Inferior parietal cortex (tissue), 1 donor: ENCODE measurements around the gene IFI44.
A peak's percentile ranks its signal among the peaks of the same experiment; 100 is the strongest.

Experiments used
- DNase-seq: peaks from one replicate; pipeline ENCODE4 v3.0.0-alpha.2; 2016; ENCODE audit errors: extremely low spot score

The IFI44 gene

GRCh38 chr1:78649628-78650027, at the start of gene IFI44:
Gene IFI44 (plus strand): TSS chr1:78649831. CDS start chr1:78650196, 365 bp downstream.
- DNase-seq, result peak; percentile 63

- DNase-seq, result no peak
Observed at GRCh38 chr1:78601068-78601467, 48.6 kb upstream of the IFI44 start.

GRCh38 chr1:78603206-78603605, 46.4 kb upstream of the IFI44 start:
- no peak for DNase-seq

GRCh38 chr1:78604643-78605042, 45.0 kb upstream of the IFI44 start:
- no peak for DNase-seq

GRCh38 chr1:78606274-78606673, 43.4 kb upstream of the IFI44 start:
- no peak for DNase-seq

GRCh38 chr1:78607334-78607927, 42.2 kb upstream of the IFI44 start:
- DNase-seq, result peak; percentile 52

GRCh38 chr1:78607944-78608343, 41.7 kb upstream of the IFI44 start:
- DNase-seq, result no peak

GRCh38 chr1:78617615-78618026, 32.0 kb upstream of the IFI44 start:
- DNase-seq, result peak; percentile 93

GRCh38 chr1:78619032-78619431, 30.6 kb upstream of the IFI44 start:
- no peak for DNase-seq

- peak; percentile 22 for DNase-seq
Observed at GRCh38 chr1:78619446-78619802, 30.2 kb upstream of the IFI44 start.

- DNase-seq, result peak; percentile 17
Observed at GRCh38 chr1:78619803-78620579, 29.6 kb upstream of the IFI44 start, which contains the start of gene IFI44L. Gene IFI44L (plus strand): TSS chr1:78620448. CDS start chr1:78627916, 7,468 bp downstream.

- DNase-seq, result no peak
Observed at GRCh38 chr1:78620666-78621065, 29.0 kb upstream of the IFI44 start.

- DNase-seq, result no peak
Observed at GRCh38 chr1:78622548-78622947, 27.1 kb upstream of the IFI44 start.

GRCh38 chr1:78624035-78624434, 25.6 kb upstream of the IFI44 start:
- no peak for DNase-seq

- no peak for DNase-seq
Observed at GRCh38 chr1:78627321-78627720, 22.3 kb upstream of the IFI44 start.

- no peak for DNase-seq
Observed at GRCh38 chr1:78630600-78630999, 19.0 kb upstream of the IFI44 start.

GRCh38 chr1:78633209-78633608, 16.4 kb upstream of the IFI44 start:
- DNase-seq, result no peak

GRCh38 chr1:78640462-78640861, 9.2 kb upstream of the IFI44 start:
- DNase-seq, result no peak

GRCh38 chr1:78641558-78641957, 8.1 kb upstream of the IFI44 start:
- DNase-seq, result no peak

GRCh38 chr1:78645723-78646122, 3.9 kb upstream of the IFI44 start:
- DNase-seq, result no peak

GRCh38 chr1:78647238-78647637, 2.4 kb upstream of the IFI44 start:
- DNase-seq, result no peak

- no peak for DNase-seq
Observed at GRCh38 chr1:78650114-78650660, 556 bp downstream of the IFI44 start.

GRCh38 chr1:78651241-78651640, 1.6 kb downstream of the IFI44 start:
- DNase-seq, result no peak
